8988T (cell line): ENCODE results near the gene ENO2.

Experiments
- DNase-seq: peaks from one replicate; pipeline ENCODE4 v3.0.0; 2011

ENO2 gene

DNA sequence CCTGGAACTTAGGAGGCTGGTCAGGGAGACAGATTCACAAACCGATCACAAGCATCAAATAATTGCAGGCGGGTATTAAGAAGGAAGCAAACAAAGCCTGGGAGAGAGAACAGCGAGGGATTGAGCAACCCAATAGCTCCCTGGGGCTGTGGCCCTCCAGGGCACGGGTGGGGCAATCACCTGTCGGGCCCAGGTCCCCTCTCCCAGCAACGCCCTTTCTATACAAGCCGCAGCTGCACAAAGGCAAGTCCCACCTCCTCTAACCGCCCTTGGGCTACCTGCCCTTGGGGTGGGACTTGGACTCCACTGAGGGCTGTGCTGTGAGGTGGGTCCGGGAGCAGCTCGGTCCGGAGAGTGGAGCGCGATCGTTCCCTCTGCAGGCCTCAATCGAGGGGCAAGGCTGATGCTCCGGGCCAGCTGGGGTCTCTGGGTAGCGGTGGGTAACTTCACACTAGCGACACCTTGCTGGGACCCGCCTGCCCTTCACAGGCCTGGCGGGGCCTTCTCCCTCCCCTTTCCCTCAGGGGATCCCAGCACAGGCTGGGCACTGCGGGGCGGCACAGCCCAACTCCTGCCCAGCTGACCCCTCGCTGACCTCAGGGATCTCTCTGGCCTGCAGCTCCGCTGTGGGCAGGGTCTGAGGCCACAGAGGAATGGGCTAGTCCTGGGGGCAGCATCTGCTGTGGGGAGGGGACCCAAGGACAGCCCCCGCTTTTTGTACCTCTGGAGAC, 48.1 kb downstream of the ENO2 start:
- DNase-seq = no peak

DNA sequence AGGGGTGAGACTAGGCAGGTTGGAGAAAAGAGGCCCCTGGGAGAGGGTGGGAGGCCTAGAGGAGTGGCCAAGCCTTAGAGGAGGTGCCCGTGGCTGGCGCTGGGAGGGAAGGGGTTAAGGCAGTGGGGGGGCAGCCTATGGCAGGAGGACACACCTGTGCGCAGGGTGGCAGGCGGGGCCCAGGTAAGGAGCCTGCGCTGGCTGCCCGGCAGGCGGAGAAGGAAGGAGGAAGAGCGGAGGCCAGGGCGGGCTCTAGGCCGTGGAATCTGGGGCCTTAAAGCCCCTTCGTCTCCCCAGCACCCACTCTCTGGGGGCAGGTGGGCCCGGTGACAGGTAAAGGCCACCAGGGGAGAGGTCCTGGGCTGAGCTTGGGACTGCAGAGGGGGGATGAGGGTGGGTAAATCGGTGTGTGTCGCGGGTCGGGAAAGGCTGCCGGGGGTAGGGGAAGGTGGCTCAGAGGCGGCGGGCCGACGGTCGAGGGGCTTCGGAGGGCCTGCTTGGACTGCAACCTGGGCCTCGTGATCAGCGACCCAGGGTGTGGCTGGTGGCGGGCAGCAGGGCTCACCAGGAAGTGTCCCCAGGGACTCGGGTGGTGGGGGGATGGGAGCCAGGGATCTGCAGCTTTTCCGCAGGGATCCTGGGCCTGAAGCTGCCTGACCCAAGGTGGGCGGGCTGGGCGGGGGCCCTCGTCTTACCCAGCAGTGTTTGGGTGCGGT, 48.8 kb downstream of the ENO2 start:
- no peak for DNase-seq

DNA sequence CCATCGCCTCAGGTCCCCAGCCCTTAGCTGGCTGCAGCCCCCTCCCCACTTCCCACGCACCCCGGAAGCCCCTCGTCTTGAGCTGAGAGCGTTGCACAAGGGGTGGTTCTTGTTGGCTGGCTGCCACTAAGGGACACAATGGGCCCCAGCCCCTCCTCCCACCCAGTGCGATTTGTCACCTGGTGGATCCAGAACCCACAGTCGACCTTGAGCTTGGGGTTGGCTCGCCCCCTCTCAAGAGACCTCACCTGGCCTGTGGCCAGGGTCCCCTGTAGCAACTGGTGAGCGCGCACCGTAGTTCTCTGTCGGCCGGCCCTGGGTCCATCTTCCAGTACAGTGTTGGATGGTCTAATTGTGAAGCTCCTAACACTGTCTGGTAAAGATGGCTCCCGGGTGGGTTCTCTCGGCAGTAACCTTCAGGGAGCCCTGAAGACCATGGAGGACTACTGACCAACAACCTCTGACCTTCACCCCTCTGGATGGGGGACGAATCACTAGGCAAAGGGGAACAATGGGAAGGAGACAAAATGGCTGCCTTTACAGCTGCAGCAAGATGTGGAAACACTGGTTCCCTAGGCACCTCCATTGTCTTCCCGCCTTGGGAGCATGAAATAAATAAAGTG, 49.5 kb downstream of the ENO2 start:
- no peak for DNase-seq

DNA sequence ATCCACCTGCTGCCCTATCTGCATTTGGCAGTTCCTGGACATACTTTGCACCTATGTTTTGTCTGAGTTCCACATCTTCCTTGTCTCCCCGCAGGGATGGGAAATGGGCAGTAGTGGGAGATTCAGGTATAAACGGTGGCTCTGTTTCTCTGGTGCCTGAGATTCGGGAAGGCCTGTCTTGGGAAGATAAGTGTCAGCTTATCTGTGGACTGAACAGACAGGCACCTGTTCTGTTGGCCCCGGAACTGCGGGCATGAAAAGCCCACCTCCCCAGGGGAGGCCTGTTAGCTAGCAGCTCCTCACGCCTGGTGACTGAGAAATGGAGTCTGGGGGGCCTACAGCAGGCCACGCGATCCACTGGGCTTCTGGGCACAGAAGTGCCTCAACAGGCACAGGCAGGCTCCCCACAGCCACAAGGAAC, 50.2 kb downstream of the ENO2 start:
- no peak for DNase-seq

DNA sequence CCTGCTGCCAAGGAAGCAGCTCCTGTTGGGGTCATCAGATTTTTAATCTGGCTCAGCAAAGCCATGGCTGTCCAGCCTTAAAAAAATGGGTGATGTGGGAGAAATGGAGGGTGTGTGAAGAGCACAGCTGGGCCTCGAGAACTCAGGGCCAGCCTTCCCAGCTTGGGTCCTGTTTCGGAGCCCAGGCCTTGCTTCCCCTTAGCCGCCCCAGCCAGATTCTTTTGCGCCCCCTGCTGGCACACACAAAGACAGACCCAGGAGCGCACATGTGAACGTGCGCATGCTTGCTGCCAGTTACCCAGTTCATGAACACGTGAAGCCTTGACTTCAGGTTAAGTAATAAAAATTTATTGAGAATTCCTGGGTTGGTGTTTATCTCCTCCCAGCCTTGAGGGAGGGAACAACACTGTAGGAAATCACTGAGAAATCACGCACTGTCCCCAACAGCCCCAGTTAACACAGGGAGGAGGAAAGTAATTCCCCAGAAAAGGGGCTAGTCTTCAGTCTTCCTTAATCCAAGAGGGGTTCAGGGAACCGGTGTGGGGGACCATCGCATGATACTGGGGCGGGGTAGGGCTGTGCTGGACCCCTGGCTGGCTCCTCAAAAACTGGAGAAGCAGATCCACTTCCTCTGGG, 50.8 kb downstream of the ENO2 start:
- peak; percentile 82 for DNase-seq

DNA sequence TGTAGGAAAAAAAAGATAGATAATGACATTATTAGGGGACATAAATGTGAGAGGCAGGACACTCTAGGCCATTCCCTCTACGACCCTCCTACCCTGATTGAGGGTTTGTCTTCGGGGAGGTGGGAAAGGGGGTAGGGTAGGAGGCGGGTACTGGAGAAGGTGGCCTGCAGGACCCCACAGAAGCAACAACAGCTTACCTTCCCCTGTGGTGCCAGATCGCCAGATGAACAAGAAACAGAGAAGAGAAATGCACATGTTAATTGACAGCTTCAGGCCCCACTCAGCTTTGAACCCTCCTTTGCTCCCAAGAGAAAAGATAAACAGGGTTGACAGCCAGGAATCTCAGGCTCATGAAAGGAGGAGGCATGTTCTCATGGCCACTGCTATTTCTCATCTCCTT, 51.3 kb downstream of the ENO2 start:
- no peak for DNase-seq

DNA sequence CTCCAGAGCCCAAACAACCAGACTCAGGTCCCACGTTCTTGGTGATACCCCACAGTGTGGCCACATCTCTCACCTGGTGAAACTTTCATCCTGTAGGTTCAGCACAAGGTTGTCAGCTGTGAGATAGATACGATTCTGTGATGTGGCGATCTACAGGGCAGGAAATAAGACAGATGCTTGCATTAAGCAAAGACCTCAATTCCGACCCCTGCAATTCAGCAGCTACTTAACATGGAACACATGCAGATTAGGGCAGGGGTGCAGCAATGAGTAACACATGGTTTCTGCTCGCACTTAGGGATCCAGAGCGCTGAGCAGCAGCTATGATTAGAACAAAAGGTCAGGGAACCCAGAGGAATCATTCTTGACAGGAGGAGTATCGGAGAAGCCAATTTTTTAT, 52.0 kb downstream of the ENO2 start:
- no peak for DNase-seq

DNA sequence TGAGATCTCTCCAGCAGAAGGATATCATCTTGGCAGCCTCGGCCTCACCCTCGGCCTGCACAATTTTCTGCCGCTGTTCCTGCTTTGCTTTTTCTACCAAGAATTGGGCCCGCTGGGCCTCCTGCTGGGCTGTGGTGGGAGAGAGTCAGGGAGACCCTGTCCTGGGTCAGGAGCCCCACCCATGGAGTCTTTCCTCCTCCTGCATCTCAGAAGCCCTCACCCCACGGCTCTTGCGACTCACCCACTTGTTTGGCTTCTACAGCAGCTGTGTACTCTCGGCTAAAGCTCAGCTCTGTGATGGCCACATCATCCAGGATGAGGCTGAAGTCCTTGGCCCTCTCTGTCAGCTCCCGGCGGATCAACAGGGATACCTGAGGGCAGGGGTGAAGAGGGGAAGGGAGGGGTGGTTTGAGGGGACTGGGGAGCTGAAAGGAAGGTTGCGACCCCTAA, 53.3 kb downstream of the ENO2 start:
- DNase-seq = no peak

DNA sequence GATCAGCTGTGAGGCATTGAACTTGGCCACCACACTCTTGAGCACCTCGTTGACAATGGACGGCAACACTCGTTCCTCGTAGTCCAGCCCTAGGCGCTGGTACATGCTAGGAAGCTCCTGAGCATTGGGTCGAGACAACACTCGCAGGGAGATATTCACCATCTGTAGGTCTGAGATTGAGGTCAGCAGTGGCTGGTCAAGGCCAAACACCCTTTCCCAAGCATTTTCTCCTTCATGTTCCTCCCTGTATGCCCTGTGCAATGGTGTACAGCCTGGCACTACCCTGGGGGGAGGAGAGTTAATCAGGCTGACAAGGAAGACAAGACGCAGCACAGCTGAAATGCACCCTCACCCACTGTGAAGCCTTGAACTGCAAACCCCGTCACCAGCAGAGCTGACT, 54.0 kb downstream of the ENO2 start:
- no peak for DNase-seq

DNA sequence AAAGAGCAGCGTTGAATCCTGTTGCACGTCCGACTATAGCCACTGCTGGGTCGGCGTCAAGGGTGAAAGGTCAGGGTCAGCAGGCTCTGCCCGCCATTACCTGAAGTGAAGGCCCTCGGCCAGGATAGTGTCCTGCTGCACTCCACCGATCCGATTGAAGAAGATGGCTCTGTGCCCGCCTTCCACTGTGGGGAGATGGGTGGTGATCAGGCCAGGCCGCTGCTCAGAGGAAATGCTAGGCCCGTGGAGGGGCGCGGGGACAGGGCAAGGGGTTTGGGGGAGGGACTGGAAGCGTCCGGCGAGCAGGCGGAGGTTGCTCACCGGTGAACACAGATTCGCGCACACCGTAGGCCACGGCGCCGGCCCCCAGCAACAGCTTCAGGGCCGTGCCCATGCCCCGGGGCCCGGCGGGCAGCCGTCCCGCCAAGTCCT, 55.7 kb downstream of the ENO2 start:
- no peak for DNase-seq
